GM12878 (cell line): ENCODE results near the gene DIP2C.

Experiments used
- CBX5 ChIP-seq: sonication (generic); IDR thresholded peaks from 2 replicates; pipeline ENCODE4 v1.6.1; 2016; ENCODE audit warnings: low read depth, moderate library complexity, mild to moderate bottlenecking, inconsistent platforms
- CHD1 ChIP-seq: IDR thresholded peaks from 2 replicates; pipeline ENCODE4 v1.6.1; 2012; ENCODE audit warnings: low read depth, low read length, improper control_type of control experiment
- CHD2 ChIP-seq: IDR thresholded peaks from 2 replicates; pipeline ENCODE4 v1.6.1; 2011; ENCODE audit warnings: low read depth, low read length, improper control_type of control experiment, borderline replicate concordance
- EZH2 ChIP-seq: IDR thresholded peaks from 2 replicates; pipeline ENCODE4 v1.6.1; 2012; ENCODE audit warnings: low read depth, mild to moderate bottlenecking, control low read depth, inconsistent platforms, low read length, borderline replicate concordance; ENCODE audit not compliant: control insufficient read depth
- HDAC6 ChIP-seq: fragments of 200-600 bp; sonication (generic); IDR thresholded peaks from one replicate; pipeline ENCODE4 v1.8.0; 2017; ENCODE audit warnings: antibody characterized with exemption; ENCODE audit not compliant: unreplicated experiment
- MEF2A ChIP-seq: IDR thresholded peaks from 2 replicates; pipeline ENCODE4 v1.6.1; 2011; ENCODE audit warnings: low read depth, mild to moderate bottlenecking, low read length, moderate library complexity; ENCODE audit not compliant: insufficient read depth
- MYC ChIP-seq: IDR thresholded peaks from 2 replicates; pipeline ENCODE4 v1.6.1; 2011; ENCODE audit warnings: mild to moderate bottlenecking, low read length, moderate library complexity, inconsistent platforms; ENCODE audit not compliant: insufficient read depth, insufficient replicate concordance, insufficient read length, severe bottlenecking
- SMARCA5 ChIP-seq: fragments of 450-650 bp; IDR thresholded peaks from 2 replicates; pipeline ENCODE4 v1.6.1; 2017; ENCODE audit warnings: mild to moderate bottlenecking
- SRF ChIP-seq, 2 experiments: IDR thresholded peaks; 2 replicates each; pipeline ENCODE4 v1.6.1; 2011; ENCODE audit warnings: low read depth in 2 of 2, low read length in 2 of 2, mild to moderate bottlenecking in 1 of 2, moderate library complexity in 1 of 2
- TCF12 ChIP-seq: IDR thresholded peaks from 2 replicates; pipeline ENCODE4 v1.6.1; 2011; ENCODE audit warnings: low read depth, mild to moderate bottlenecking, low read length
- ZNF24 ChIP-seq: fragments of 450-650 bp; IDR thresholded peaks from 2 replicates; pipeline ENCODE4 v1.6.1; 2017; ENCODE audit warnings: antibody characterized with exemption, mild to moderate bottlenecking
- TF ChIP-seq, protein P1 (sequence below), 3 experiments: IDR thresholded peaks in 2 of 3; conservative IDR thresholded peaks in 1 of 3; 2 replicates each; pipeline ENCODE4 v1.5.1; 2011; ENCODE audit warnings: low read depth in 3 of 3, low read length in 3 of 3, mild to moderate bottlenecking in 3 of 3, control low read depth in 2 of 3, moderate library complexity in 2 of 3, inconsistent platforms in 1 of 3, mixed read lengths in 1 of 3; ENCODE audit not compliant: control insufficient read depth in 2 of 3, insufficient read depth in 1 of 3; ENCODE audit errors: extremely low read depth in 1 of 3
- TF ChIP-seq, protein P2 (sequence below): fragments of 450-650 bp; IDR thresholded peaks from 2 replicates; pipeline ENCODE4 v1.6.1; 2017; ENCODE audit warnings: mild to moderate bottlenecking, moderate library complexity

DNA sequence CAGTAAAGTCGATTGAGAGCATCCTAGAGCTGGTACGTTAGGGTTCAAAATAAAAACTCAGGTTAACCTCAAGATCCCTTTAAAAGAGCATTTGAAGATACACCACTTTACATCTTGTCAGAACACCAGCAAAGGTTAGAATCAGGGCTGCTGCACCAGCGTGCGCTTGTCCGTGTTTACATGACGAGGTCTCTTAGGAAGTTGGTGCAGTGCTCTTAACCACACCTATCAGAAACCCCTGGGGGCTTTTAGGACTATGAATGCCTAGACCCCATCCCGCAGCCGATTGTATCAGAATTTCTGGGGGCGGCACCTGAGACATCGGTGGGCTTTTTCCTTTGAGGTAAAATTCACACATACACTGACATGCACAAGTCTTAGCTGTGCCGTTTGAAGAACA is 456.6 kb downstream of the DIP2C start:
- TF ChIP-seq, protein P1, sequence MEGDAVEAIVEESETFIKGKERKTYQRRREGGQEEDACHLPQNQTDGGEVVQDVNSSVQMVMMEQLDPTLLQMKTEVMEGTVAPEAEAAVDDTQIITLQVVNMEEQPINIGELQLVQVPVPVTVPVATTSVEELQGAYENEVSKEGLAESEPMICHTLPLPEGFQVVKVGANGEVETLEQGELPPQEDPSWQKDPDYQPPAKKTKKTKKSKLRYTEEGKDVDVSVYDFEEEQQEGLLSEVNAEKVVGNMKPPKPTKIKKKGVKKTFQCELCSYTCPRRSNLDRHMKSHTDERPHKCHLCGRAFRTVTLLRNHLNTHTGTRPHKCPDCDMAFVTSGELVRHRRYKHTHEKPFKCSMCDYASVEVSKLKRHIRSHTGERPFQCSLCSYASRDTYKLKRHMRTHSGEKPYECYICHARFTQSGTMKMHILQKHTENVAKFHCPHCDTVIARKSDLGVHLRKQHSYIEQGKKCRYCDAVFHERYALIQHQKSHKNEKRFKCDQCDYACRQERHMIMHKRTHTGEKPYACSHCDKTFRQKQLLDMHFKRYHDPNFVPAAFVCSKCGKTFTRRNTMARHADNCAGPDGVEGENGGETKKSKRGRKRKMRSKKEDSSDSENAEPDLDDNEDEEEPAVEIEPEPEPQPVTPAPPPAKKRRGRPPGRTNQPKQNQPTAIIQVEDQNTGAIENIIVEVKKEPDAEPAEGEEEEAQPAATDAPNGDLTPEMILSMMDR (IDR thresholded peaks at IDR 0.05 in 2 of 3, conservative IDR thresholded peaks at IDR 0.05 in 1 of 3; ENCODE audit: control insufficient read depth in 2 of 3, extremely low read depth in 1 of 3, insufficient read depth in 1 of 3, low read depth in 3 of 3, low read length in 3 of 3): no peak
- no peak for TF ChIP-seq MYC
- no peak for TF ChIP-seq ZNF24
- TF ChIP-seq CHD1: no peak
- TF ChIP-seq CHD2: no peak
- TF ChIP-seq CBX5: no peak
- no peak for TF ChIP-seq TCF12
- TF ChIP-seq SMARCA5: no peak
- TF ChIP-seq SRF (IDR thresholded peaks at IDR 0.05; ENCODE audit: low read depth in 2 of 2, low read length in 2 of 2): no peak
- TF ChIP-seq EZH2: no peak
- TF ChIP-seq, protein P2, sequence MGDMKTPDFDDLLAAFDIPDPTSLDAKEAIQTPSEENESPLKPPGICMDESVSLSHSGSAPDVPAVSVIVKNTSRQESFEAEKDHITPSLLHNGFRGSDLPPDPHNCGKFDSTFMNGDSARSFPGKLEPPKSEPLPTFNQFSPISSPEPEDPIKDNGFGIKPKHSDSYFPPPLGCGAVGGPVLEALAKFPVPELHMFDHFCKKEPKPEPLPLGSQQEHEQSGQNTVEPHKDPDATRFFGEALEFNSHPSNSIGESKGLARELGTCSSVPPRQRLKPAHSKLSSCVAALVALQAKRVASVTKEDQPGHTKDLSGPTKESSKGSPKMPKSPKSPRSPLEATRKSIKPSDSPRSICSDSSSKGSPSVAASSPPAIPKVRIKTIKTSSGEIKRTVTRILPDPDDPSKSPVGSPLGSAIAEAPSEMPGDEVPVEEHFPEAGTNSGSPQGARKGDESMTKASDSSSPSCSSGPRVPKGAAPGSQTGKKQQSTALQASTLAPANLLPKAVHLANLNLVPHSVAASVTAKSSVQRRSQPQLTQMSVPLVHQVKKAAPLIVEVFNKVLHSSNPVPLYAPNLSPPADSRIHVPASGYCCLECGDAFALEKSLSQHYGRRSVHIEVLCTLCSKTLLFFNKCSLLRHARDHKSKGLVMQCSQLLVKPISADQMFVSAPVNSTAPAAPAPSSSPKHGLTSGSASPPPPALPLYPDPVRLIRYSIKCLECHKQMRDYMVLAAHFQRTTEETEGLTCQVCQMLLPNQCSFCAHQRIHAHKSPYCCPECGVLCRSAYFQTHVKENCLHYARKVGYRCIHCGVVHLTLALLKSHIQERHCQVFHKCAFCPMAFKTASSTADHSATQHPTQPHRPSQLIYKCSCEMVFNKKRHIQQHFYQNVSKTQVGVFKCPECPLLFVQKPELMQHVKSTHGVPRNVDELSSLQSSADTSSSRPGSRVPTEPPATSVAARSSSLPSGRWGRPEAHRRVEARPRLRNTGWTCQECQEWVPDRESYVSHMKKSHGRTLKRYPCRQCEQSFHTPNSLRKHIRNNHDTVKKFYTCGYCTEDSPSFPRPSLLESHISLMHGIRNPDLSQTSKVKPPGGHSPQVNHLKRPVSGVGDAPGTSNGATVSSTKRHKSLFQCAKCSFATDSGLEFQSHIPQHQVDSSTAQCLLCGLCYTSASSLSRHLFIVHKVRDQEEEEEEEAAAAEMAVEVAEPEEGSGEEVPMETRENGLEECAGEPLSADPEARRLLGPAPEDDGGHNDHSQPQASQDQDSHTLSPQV: no peak
- no peak for TF ChIP-seq HDAC6
- TF ChIP-seq MEF2A: no peak
